HG03521 (cell line): ENCODE data around the gene CERS2.
A peak's percentile ranks its signal among the peaks of the same experiment; 100 is the strongest.
"Not testable (repeated sequence)": the region's sequence is repeated elsewhere in the genome, so short reads cannot be mapped to it uniquely, and the experiment has no call there.

Source experiments
- ATAC-seq: cut with Tn5 transposase; IDR thresholded peaks from one replicate; pipeline ENCODE4 v1.9.1; 2021; ENCODE audit warnings: mild to moderate bottlenecking, moderate library complexity; ENCODE audit not compliant: unreplicated experiment

CERS2 gene

GRCh38 chr1:150971583-150972416 is 2.8 kb downstream of the CERS2 start:
- no peak for ATAC-seq

- no peak for ATAC-seq
These were observed 3.6 kb downstream of the CERS2 start for GRCh38 chr1:150970808-150971582.

- no peak for ATAC-seq
These were observed 5.0 kb downstream of the CERS2 start for GRCh38 chr1:150969626-150970025.

- no peak for ATAC-seq
These were observed 6.1 kb downstream of the CERS2 start for GRCh38 chr1:150968491-150968890.

GRCh38 chr1:150967936-150968335 is 6.7 kb downstream of the CERS2 start:
- no peak for ATAC-seq

- ATAC-seq, result no peak
These were observed 8.6 kb downstream of the CERS2 start for GRCh38 chr1:150966011-150966410.

- ATAC-seq, result no peak
These were observed 9.0 kb downstream of the CERS2 start for GRCh38 chr1:150965605-150966004.

- ATAC-seq, result no peak
These were observed 10.5 kb downstream of the CERS2 start for GRCh38 chr1:150964164-150964489.

- no peak for ATAC-seq
These were observed 11.1 kb downstream of the CERS2 start for GRCh38 chr1:150963321-150964163.

- no peak for ATAC-seq
These were observed 12.9 kb downstream of the CERS2 start for GRCh38 chr1:150961756-150962155.

GRCh38 chr1:150960646-150961045 is 14.0 kb downstream of the CERS2 start:
- ATAC-seq, result no peak

GRCh38 chr1:150957666-150958065 is 17.0 kb downstream of the CERS2 start:
- no peak for ATAC-seq

GRCh38 chr1:150955280-150955679 is 19.4 kb downstream of the CERS2 start:
- no peak for ATAC-seq

- ATAC-seq, result no peak
These were observed 19.9 kb downstream of the CERS2 start for GRCh38 chr1:150954708-150955107.

GRCh38 chr1:150944856-150945255 is 29.8 kb downstream of the CERS2 start:
- no peak for ATAC-seq

- ATAC-seq, result no peak
These were observed 42.9 kb downstream of the CERS2 start for GRCh38 chr1:150931773-150932172.

GRCh38 chr1:150928775-150929174 is 45.9 kb downstream of the CERS2 start:
- not testable (repeated sequence) for ATAC-seq

GRCh38 chr1:150928286-150928685 is 46.3 kb downstream of the CERS2 start:
- ATAC-seq, result no peak

- no peak for ATAC-seq
These were observed 47.0 kb downstream of the CERS2 start for GRCh38 chr1:150927624-150928023.

GRCh38 chr1:150926097-150926741 is 48.4 kb downstream of the CERS2 start, which contains the start of gene SETDB1:
Gene SETDB1 (plus strand): TSS chr1:150926363. CDS start chr1:150927715, 1,352 bp downstream.
- ATAC-seq, result peak; percentile 88

- ATAC-seq, result no peak
These were observed 49.6 kb downstream of the CERS2 start for GRCh38 chr1:150925080-150925479.
